PC-9 (cell line): ENCODE data around the gene MPND.

ENCODE experiments used
- EZH2 ChIP-seq: fragments of 200-600 bp; sonication (generic); IDR thresholded peaks from 2 replicates; pipeline ENCODE4 v1.8.0; 2017; ENCODE audit warnings: antibody characterized with exemption, low read depth
- TF ChIP-seq, protein P1 (sequence below): fragments of 200-600 bp; sonication (generic); conservative IDR thresholded peaks from 2 replicates; pipeline ENCODE4 v1.6.1; 2017; ENCODE audit warnings: mixed run types, antibody characterized with exemption, mild to moderate bottlenecking, moderate library complexity

DNA sequence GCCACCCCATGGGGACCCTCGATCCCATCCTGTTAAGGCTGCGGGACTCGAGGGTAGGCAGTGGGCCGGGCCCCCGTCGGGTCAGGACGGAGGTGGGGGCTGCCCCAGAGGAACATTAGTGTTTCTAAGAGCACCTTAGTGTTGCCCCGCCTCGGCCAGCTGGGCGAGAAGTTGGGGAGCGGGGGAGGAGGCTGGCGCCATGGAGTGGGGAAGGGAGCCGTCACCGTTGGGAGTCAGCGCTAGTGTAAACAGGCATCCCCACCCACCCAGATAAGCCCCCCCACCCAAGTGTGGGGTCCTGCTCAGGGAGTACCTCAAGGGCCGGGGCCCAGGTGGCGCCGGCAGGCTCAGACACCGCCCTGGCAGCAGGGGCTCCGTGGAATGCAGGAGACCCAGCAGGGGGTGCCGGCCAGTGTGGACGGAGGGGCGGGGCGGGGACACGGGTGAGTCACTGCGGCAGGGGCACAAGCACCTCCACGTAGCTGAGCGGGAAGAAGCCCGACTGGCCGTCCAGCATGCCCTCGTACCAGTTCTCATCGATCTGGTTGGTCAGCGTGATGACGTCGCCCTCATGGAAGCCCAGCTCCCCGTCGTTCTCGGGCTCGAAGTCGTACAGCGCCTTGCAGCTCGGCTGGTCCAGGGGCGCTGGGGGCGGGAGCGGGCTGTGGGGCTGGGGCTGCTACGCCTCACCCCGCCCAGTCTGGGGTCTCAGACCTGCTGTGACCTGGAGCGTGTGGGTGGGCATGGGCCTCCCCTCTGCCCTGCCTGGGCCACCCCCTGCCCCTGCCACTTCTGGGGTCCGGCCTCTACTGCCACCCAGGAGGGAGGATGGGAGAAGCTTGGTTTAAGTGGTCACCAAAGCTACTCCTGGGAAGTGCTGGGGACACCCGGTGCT is 18.0 kb downstream of the MPND start:
- TF ChIP-seq, protein P1, sequence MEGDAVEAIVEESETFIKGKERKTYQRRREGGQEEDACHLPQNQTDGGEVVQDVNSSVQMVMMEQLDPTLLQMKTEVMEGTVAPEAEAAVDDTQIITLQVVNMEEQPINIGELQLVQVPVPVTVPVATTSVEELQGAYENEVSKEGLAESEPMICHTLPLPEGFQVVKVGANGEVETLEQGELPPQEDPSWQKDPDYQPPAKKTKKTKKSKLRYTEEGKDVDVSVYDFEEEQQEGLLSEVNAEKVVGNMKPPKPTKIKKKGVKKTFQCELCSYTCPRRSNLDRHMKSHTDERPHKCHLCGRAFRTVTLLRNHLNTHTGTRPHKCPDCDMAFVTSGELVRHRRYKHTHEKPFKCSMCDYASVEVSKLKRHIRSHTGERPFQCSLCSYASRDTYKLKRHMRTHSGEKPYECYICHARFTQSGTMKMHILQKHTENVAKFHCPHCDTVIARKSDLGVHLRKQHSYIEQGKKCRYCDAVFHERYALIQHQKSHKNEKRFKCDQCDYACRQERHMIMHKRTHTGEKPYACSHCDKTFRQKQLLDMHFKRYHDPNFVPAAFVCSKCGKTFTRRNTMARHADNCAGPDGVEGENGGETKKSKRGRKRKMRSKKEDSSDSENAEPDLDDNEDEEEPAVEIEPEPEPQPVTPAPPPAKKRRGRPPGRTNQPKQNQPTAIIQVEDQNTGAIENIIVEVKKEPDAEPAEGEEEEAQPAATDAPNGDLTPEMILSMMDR = no peak
- TF ChIP-seq EZH2 = no peak
